NCI-H1436 treated with DMSO at 0.1 percent for 48 hours (cell line): ENCODE measurements around the gene SPOCK1.

Source experiments
- DNase-seq: peaks from one replicate; lab custom pipeline; 2025; lab: John Stamatoyannopoulos, UW

SPOCK1 gene

DNA sequence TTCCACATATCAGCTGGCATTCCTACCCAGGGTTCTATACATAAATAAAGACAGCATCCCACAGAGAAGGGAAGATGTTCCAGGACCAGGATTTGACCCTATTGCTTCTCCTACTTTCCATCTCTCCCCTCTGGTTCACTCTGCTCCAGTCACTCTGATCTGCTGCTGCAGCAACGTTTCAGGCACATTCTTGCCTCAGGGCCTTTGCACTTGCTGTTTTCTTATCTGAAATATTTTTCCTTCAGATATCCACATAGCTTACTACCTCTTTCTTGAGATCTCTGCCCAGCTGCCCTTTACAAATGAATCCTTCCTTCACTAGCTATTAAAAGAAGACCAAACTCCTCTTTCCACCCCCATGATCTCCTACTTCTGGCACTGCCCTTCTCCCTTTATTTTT, 204.5 kb downstream of the SPOCK1 start:
- DNase-seq = no peak

DNA sequence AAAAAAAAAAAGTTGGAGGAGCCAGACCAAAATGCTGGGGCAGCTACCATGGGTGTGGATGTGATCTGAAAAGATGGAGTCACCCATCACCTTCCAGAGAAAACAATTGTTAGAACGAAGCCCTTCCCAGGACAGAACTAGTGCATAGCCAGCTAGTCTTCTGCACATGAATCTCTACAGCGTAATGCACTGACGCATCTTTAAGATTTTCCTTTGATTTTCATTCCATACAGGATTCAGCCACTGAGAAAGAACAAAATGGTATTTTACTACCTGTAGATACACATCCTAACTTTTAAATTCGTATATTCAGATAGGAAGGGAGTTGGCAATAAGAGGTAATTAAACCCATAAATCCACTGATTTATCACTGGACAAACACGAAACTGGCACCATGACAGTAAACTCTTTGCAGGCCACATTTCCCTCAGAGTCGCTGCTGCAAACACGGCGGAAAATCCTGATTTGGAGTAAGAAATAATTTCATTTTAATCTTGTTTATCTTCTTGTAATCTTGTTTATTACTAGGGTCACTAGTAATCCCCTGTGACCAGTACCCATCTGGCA, 206.6 kb downstream of the SPOCK1 start:
- no peak for DNase-seq

DNA sequence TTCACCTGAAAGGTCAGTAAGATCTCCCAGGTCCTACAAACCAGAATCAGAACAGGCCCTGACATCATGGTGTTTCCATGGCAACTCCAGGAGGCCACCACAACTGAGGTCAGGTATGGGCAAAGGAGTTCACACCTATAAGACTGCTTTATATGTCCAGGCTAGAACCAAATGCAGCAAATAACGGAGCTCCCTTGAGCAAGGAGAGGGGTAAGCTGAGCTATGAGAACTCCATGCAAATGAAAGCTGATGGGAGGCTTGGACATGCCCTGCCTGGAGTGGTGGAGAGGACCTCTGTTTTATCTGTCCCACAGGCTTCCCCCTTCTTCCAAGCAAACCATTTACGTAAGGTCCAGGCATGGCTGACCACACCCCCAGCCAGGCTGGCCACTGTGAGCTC, 207.7 kb downstream of the SPOCK1 start:
- no peak for DNase-seq

DNA sequence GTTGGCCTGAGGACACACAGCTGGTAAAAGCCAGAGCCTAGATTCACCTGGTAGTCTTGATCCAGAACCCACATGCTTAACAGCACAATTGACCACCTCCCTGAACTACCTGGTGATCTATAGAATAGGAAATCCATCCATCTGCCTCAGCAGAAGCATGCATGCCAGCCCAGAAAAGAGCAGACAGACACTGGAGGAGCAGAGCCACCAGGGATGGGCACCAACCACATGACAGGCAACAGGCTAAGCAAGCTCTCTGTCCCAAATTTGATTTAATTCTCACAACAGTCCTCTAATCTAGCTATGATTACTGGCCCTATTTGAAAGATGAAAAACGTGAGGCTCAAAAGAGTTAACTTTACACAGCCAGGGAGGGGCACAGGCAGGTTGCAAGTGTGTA, 208.1 kb downstream of the SPOCK1 start:
- no peak for DNase-seq

DNA sequence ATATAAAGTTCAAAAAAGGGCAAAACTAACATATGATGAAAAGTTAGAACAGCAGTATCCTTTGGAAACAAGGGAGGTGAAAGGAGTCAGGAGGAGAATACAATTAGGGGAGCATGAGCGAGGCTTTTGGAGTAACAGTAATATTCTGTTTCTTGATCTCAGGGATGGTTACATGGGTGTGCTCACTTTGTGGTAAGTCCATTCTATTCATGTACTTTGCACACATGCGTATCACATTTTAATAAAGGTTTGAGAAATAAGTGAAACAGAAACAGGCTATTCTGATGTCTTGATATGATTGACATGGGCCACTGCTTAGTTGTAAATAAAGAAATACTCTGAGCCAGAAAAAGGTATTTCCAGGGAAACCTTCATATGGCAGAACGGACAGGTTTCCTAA, 208.8 kb downstream of the SPOCK1 start:
- DNase-seq = no peak

DNA sequence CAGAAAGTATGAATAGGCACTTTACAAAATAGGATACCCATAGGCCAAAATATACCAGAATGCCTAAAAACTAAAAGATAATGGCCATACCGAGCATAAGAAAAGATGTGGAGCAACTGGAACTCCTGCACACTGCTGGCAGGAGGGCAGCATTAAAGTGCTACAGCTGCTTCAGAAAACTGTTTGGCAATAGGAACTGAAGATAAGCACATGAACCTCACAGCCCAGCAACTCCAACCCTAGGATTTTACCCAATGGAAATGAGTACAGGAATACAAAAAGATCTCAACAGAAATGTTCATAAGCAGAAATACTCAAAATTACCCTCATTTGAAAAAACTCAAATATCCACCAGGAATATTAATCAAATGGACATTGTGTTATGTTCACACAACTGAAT, 209.3 kb downstream of the SPOCK1 start:
- no peak for DNase-seq

DNA sequence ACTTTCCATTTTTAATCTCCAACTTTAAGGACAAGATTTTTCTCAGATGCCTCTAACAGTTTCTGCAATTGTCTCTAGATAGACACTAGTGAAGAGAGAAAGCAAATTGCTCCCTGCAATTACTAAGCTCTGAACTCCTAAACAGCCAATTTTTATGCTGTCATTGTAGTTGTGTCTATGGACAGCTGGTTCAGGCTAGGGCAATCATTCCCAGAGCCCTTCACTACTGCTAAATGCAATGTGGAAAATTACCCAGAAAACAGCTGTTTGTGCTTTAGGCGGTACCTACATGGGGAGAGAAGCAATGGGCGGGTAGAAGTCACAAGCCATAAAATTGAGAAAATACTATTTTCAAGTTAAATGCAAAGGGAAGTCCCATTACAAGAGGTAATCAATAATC, 211.6 kb downstream of the SPOCK1 start:
- DNase-seq = no peak

DNA sequence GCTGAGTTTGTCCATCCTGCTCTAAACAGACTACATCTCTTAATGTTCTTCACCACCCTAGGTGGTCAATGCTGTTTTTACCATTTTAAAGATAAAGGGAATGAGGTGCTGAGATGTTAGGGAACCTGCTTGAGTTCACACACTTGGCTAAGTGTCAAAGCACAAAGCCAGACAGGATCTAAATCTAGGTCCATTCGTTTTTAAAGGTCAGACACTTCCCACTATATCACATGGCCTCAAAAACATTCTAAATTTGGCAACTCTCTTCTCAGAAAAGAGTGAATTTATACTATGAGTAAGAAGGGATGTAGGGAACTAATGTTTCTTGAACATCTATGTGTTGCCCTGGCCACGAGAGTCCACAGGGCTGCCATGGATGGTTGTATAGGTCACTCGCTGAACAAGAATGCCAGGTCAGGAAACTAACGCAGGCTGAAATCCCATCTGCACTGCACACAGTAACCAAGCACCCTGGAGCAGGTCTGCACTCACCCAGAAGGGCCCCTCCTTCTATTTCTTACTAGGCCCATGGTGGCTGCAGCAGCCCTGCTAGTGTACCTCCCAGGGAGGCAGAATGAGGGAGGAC, 213.0 kb downstream of the SPOCK1 start:
- no peak for DNase-seq

DNA sequence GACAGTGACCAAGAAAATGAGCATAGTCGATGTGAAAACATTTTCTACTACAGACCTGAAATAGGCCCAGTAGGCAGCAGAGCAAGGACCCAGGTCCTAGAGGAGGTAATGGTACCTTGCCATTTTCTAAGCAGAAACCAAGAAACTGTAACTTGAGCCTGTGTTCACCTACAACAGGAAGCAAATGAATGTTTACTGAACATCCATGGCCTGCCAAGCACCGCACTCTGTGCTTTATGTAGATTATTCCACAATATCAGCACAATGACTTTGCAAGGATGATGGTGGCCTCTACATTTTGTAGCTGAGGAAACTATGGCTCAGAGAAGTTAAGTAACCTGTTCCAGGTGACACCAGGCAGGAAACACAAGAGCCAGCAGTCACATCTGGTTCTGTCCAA, 215.3 kb downstream of the SPOCK1 start:
- no peak for DNase-seq

DNA sequence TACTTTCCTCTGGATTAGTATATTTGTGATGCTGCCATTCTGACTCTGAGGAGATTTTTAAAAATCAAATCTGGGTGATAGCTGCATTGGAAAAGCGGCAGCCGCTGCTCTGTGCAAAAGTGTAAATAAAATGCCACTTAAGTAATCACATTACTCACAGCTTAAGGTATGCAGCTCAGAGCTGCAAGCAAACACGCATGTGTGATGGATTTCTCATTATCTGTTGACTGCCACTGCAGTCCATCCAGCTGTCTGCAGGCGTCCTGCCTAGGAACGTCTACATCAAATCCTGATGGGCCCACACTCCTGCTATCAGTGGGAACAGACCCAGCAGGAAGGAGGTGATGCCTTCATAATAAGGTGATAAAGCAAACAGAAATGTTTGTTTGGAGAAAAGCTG, 216.9 kb downstream of the SPOCK1 start:
- DNase-seq = no peak

DNA sequence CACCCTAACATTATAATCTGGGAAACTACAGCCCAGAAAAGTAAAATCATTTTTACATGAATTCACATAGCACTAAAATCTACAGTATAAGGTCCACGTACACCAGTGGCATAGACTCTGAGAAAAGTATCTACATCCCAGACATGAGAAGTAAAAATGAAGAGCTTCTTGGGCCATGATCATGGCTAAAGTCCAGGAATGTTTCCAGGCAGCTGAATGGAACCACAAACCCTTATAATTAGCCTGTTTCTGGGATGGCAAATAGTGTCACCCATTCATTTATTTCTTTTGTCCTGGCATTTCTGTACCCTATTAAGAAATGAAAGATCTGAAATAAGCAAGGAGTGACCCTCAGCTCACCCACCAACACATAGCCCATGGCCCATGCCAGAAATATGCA, 217.9 kb downstream of the SPOCK1 start:
- no peak for DNase-seq

DNA sequence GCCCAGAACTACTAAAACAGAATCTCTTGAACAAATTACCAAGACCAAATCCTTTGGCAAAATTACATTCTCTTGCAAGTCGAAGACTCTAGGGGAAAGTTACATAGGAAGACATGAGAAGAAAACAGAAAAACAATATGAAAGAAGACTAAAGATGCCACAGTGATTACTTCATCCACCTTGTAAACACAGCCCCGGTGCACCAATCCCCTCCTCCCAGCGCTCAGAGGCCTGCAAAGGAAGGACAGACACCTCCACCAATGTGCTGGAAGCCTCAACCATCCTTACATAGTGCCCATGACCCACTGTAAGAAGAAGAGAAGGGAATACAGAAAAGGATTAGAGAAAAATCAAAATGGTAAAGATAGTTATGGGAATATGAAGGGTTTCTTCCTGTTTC, 218.5 kb downstream of the SPOCK1 start:
- no peak for DNase-seq

DNA sequence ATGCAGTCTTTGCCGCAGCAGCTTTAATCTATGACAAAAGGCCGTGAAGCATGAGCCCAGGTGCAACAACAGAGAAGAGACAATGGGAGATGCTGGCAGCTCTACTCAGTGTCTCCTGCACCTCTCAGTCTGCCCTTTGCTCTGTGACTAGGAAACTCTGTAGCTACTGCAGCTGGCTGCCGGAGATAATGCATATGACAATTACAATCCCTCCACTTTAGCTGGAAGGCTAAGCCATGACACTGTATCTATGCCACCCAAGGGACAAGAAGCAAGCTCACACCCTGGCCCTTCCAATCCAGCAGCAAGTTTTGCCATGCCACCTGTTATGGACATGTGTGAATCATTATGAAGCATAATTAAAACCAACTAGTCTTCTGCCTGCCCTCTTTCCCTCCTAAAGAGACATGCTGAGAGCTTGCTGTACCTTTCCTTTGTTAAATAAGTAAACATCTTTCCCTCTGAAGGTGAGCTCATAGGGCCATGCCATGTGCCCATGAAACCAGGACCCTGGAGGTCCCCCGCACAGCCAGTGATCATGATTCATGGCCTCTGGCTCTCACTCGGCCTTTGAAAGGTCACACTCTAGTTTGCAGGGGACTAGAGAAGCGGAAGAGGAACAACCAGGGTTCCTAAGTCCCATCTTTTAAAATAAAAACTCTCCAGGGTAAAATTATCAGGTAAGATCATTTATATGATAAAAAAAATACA, 219.4 kb downstream of the SPOCK1 start:
- DNase-seq = no peak

DNA sequence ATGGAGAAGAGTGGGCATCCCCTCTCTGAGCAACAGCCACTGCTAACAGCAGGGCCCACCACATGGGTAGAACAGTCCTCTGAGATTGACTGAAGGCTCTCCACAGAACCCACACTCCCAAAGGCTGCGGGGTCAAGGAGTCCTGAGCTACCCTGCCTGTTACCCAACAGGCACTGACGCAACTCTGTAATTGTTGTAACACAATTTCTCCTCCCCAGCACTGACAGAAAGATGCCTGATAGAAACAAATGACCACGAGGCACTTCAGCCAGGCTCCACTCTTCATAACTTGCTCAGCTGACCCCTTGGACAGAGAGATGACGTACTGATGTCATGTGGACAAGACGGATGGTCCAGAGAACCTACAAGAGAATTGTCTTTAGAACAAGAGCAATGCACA, 220.7 kb downstream of the SPOCK1 start:
- no peak for DNase-seq

DNA sequence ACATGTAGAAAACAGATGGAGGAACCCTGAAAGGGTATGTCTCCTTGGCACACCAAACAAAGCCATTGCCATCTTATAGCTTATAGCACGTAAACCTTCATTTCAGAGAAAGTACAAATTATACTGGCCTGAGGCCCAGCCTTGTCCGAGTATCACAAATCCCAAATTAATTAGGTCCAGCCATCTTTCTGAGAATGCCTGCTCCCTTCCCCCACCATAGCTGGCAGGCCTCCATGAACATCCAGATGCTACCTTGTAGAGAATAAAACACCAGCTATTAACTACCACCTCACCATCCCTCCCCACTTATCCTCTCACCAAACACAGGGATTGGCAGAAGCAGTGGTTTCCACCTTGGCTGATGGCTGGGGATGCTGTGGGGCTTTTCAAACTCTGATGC, 224.0 kb downstream of the SPOCK1 start:
- no peak for DNase-seq

DNA sequence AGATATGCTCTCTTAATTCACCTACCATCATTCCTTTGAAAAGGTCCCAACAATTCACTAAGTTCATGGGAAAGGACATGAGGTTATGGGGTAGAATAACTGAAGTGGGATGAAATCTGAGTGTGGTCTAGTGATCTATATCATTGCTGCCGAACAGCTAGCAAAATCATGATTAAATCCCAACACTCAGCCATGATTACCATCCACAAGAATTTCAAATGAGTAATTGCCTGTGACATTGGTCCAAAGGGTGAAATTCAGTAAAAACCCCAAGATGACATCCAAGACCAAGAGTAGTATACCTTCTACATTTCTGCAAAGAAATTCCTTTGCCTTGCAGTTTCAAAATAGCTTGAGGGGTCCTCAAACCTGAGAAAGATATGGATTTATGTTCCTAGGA, 225.6 kb downstream of the SPOCK1 start:
- no peak for DNase-seq

DNA sequence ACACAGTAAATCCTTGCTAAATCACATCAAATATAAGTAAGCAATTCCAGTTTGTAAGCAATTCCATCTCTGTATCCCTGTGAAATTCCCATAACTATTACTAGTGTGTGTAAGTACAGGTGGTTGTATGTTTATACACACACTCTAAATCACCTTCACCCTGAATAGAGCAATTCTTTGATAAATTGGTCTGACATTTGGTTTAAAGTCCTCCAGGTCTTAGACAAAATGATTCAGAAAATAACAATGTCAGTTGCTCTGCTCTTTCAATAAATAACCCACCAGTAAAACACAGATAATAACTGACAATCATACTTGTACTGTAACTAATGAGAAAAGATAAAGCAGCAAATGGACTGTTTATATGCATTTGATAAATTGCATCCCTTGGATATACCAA, 226.3 kb downstream of the SPOCK1 start:
- no peak for DNase-seq

DNA sequence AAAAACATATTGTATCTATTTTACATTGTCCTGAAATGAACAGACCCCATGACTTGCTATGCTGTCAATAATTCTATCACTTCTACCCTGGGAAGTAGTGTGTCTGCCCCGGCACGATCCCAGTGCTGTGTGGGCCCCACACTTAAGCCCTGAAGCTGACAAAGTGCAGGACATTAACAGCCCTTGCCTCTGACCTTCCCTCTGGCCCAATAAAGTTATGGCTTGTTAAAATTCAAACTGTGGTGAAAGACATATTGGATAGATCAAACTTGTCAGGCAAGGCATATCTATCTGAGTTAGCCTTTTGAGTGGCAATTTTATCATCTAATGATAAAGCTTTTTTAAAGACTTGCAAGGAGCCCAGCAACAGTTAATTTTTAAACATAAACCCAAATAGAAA, 229.2 kb downstream of the SPOCK1 start:
- no peak for DNase-seq

DNA sequence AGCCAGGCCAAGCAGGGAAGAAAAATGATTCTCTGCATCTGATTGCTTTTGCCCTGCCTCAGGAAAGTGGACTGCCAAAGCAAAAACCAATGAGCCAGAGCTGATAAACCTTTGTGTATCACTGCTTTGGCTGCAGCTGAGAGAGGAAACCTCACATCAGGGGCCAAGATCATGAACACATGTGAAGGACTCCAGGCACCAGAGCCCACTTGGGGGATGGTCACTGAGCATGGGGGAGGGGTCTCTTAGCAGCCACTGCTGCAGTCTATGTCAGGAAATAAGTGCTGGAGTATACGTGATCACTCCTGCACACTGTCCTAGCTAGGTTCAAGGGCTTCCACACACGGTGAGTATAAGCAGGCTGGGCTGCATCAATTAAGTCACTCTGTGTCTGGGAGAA, 229.9 kb downstream of the SPOCK1 start:
- no peak for DNase-seq

DNA sequence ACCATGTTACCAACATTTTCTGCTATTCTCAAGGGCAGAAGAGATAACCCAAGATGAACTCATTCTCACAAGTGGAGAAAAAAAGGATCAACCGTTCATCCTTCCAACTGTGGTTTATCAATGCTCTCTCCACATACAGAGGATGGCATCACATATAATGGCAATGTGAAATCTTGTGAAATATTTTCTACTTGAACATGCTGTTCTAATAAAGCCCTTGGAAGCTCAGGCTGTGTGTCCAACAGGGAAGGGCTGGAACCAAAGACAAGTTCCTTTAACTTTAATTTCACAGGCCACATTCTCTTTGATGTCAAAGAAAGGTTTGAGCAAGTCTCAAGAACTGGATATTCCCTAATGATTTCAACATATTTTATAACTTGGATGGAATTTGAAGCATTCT, 230.5 kb downstream of the SPOCK1 start:
- DNase-seq = no peak

DNA sequence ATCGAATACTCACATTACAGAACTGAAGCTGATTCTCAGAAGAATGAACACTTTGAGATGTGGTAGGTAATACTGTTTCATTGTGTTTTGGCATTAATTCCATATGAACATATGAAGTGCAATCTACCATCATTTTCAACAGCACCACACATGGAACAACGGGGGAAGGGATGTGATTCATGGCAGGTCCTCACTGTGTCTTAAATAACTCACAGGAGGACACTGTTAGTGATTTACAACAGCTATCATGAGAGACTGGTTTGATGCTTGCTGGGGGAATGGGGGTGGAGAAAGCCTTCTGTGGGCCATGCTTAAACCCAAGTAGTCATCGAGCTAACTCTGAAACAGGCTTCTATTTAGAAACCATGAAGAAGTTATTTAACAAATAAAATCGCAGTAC, 232.9 kb downstream of the SPOCK1 start:
- DNase-seq = no peak

DNA sequence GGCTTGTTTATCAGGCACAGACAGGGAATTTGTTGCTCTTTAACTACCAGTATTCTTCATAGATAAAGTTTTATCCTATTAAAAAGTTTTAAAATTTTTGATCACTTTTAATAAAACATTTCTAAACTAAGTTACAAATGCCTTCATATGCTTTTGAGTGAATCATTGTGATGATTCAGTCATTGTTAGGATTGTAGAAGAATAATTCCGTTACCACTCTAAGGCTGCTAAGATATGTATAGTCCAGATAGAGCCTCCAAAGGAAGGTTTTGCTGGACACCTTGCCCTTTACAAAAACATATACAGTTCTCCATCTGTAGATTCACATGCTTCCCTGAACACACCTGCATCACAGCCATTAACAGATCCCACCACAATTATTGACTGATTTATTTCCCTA, 233.7 kb downstream of the SPOCK1 start:
- DNase-seq = no peak

DNA sequence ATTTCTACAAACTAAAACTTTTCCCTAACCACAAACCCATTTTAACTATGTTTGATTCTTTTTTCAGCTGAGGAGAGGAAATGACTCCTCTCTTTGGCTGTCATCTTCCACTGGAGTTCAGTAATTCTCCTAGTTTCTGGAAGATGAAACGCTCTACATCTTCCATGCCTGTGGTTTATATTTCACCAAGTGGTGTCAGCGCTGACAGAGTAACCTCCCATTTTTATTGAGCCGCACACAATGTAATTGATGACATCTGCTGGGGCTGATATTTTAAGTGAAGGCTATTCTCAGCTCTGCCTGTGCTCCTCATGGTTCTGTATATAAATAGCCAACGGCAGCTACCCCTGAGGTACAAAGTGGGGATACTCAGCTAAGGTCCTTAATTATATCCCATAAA, 234.6 kb downstream of the SPOCK1 start:
- DNase-seq = no peak

DNA sequence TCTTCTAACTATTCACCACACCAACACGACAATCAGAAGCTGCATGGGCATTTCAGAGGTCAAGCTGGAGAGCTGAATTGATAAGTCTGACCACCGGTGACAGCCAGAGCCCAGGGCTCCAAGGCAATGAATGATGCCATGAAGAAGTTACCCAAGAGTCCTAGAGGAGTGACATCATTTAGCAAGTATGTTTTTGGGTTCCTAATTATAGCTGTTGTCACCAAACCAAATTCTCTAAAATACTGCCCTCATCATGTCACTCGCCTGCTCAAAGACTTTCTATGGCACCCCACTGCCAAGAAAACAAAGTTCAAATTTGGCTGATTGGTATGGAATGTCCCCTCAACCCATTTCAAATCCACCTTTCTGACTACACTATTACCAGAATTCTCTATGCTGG, 235.1 kb downstream of the SPOCK1 start:
- DNase-seq = no peak
